WTC11 (cell line): ENCODE data around the gene ERG28. TPM values are rescaled to one million over a fixed set of nuclear protein-coding genes. Genes with fewer than 3 reads are reported as not detected.

Experiments used
- ATAC-seq: fragments of 200-7000 bp; cut with Tn5 transposase; 2 replicates; pipeline ENCODE4 v1.10.0; 2021; ENCODE audit warnings: mild to moderate bottlenecking, moderate library complexity
- CTCF ChIA-PET: fragments of 300-600 bp; sonication (Branson Sonifier 250); formaldehyde crosslinking; loops from one replicate; lab custom pipeline; 2021; ENCODE audit warnings: antibody characterized with exemption; lab: Charles Lee
- POLR2A ChIA-PET: fragments of 350-600 bp; sonication (Branson Sonifier 250); formaldehyde crosslinking; loops from one replicate; lab custom pipeline; 2021; ENCODE audit warnings: antibody characterized with exemption; lab: Charles Lee
- DNase-seq: peaks from one replicate; pipeline ENCODE4 v3.0.0; 2021; ENCODE audit warnings: low spot score
- H3K27ac Mint-ChIP-seq: 2 replicates; pipeline ENCODE4 v1.8.0; 2021; ENCODE audit warnings: mixed read lengths
- H3K27me3 Mint-ChIP-seq: 2 replicates; pipeline ENCODE4 v1.8.0; 2021; ENCODE audit warnings: low read depth, mild to moderate bottlenecking, moderate library complexity, mixed read lengths
- H3K36me3 Mint-ChIP-seq: 2 replicates; pipeline ENCODE4 v1.8.0; 2021; ENCODE audit warnings: mixed read lengths
- H3K4me1 Mint-ChIP-seq: 2 replicates; pipeline ENCODE4 v1.8.0; 2022; ENCODE audit warnings: mixed read lengths
- H3K4me3 Mint-ChIP-seq: 2 replicates; pipeline ENCODE4 v1.8.0; 2021; ENCODE audit warnings: mild to moderate bottlenecking, moderate library complexity, mixed read lengths
- H3K9me3 Mint-ChIP-seq: 2 replicates; pipeline ENCODE4 v1.8.0; 2021; ENCODE audit warnings: mixed read lengths
- CBFB ChIP-seq: sonication (generic); formaldehyde crosslinking; IDR thresholded peaks from 2 replicates; pipeline ENCODE4 v1.8.1; 2022; ENCODE audit warnings: mild to moderate bottlenecking, low read depth, missing genetic modification reagents
- CREB1 ChIP-seq: sonication (generic); formaldehyde crosslinking; IDR thresholded peaks from 2 replicates; pipeline ENCODE4 v1.8.0; 2023; ENCODE audit warnings: mild to moderate bottlenecking, missing genetic modification reagents
- E2F5 ChIP-seq: sonication (generic); formaldehyde crosslinking; IDR thresholded peaks from 2 replicates; pipeline ENCODE4 v1.8.1; 2022; ENCODE audit warnings: mild to moderate bottlenecking, moderate library complexity, missing genetic modification reagents
- ELF4 ChIP-seq: sonication (generic); formaldehyde crosslinking; IDR thresholded peaks from 2 replicates; pipeline ENCODE4 v1.8.1; 2022; ENCODE audit warnings: low read depth, mild to moderate bottlenecking, moderate library complexity, missing genetic modification reagents
- FOXK1 ChIP-seq: sonication (generic); formaldehyde crosslinking; IDR thresholded peaks from 2 replicates; pipeline ENCODE4 v1.8.0; 2022; ENCODE audit warnings: mild to moderate bottlenecking, moderate library complexity, missing genetic modification reagents
- FOXP4 ChIP-seq: sonication (generic); formaldehyde crosslinking; IDR thresholded peaks from 2 replicates; pipeline ENCODE4 v1.8.0; 2022; ENCODE audit warnings: mild to moderate bottlenecking, missing genetic modification reagents
- GABPB1 ChIP-seq: sonication (generic); formaldehyde crosslinking; IDR thresholded peaks from 2 replicates; pipeline ENCODE4 v1.8.1; 2023; ENCODE audit warnings: mild to moderate bottlenecking, missing genetic modification reagents
- IRF1 ChIP-seq: sonication (generic); formaldehyde crosslinking; IDR thresholded peaks from 2 replicates; pipeline ENCODE4 v1.8.0; 2023; ENCODE audit warnings: missing genetic modification reagents
- JUN ChIP-seq: sonication (generic); formaldehyde crosslinking; IDR thresholded peaks from 2 replicates; pipeline ENCODE4 v1.8.0; 2023; ENCODE audit warnings: mild to moderate bottlenecking, missing genetic modification reagents
- KAT7 ChIP-seq: sonication (generic); formaldehyde crosslinking; IDR thresholded peaks from 2 replicates; pipeline ENCODE4 v1.8.1; 2023; ENCODE audit warnings: missing genetic modification reagents, mild to moderate bottlenecking, borderline replicate concordance
- MXD4 ChIP-seq: fragments of 250-450 bp; sonication (Bioruptor Pico); IDR thresholded peaks from 2 replicates; pipeline ENCODE4 v1.8.0; 2021; ENCODE audit warnings: mild to moderate bottlenecking, moderate library complexity, borderline replicate concordance
- NFE2L1 ChIP-seq: sonication (generic); formaldehyde crosslinking; IDR thresholded peaks from 2 replicates; pipeline ENCODE4 v1.8.1; 2023; ENCODE audit warnings: missing genetic modification reagents
- SMAD3 ChIP-seq: sonication (generic); formaldehyde crosslinking; IDR thresholded peaks from 2 replicates; pipeline ENCODE4 v1.8.0; 2022; ENCODE audit warnings: missing genetic modification reagents, mild to moderate bottlenecking, borderline replicate concordance
- SMAD4 ChIP-seq: sonication (generic); formaldehyde crosslinking; IDR thresholded peaks from 2 replicates; pipeline ENCODE4 v1.8.0; 2022; ENCODE audit warnings: mild to moderate bottlenecking, missing genetic modification reagents
- SOX15 ChIP-seq: fragments of 250-450 bp; sonication (Bioruptor Pico); IDR thresholded peaks from 2 replicates; pipeline ENCODE4 v1.9.0; 2021; ENCODE audit warnings: mild to moderate bottlenecking
- SP1 ChIP-seq: sonication (generic); formaldehyde crosslinking; conservative IDR thresholded peaks from 2 replicates; pipeline ENCODE4 v1.8.1; 2022; ENCODE audit warnings: missing genetic modification reagents
- TCF7 ChIP-seq: sonication (generic); formaldehyde crosslinking; IDR thresholded peaks from 2 replicates; pipeline ENCODE4 v1.8.0; 2022; ENCODE audit warnings: mild to moderate bottlenecking, low read depth, missing genetic modification reagents, moderate library complexity
- USF1 ChIP-seq: sonication (generic); formaldehyde crosslinking; IDR thresholded peaks from 2 replicates; pipeline ENCODE4 v1.8.0; 2022; ENCODE audit warnings: mild to moderate bottlenecking, missing genetic modification reagents
- ZNF121 ChIP-seq: sonication (generic); formaldehyde crosslinking; IDR thresholded peaks from 2 replicates; pipeline ENCODE4 v1.8.0; 2023; ENCODE audit warnings: missing genetic modification reagents
- ZNF416 ChIP-seq: fragments of 250-450 bp; sonication (Bioruptor Pico); IDR thresholded peaks from 2 replicates; pipeline ENCODE4 v1.9.0; 2021; ENCODE audit warnings: mild to moderate bottlenecking, inconsistent platforms
- total RNA-seq: library from RNA; stranded (reverse); gene quantifications from 3 replicates; pipeline ENCODE4 v1.2.3, GENCODE V29; 2021

Gene ERG28
- total RNA-seq, 1 experiment from 2014 or later: 27.9 TPM

- POLR2A ChIA-PET: no interaction called here
- no peaks in the 10 kb centered on the region for H3K4me1 Mint-ChIP-seq
- TF ChIP-seq SMAD4 (CRISPR knock-in tag) (no peak), TCF7 (CRISPR knock-in tag) (no peak), FOXK1 (CRISPR knock-in tag) (no peak), KAT7 (no peak), ZNF121 (no peak), CREB1 (CRISPR knock-in tag) (no peak), JUN (no peak), E2F5 (CRISPR knock-in tag) (no peak), MXD4 (CRISPR knock-in tag) (no peak), FOXP4 (CRISPR knock-in tag) (no peak), SOX15 (no peak), IRF1 (no peak)
- TF ChIP-seq, all 79 proteins: peak for 0
- CTCF ChIA-PET: interaction anchor here (0.9 to 1.9 kb wide), 4 partner anchors 11 to 49 kb away, joined by 3 to 5 read pairs (median 4); partner anchors contain the start of gene FLVCR2
- H3K27ac Mint-ChIP-seq: no peak overlapping the region
- ATAC-seq: no peak
- peaks cover 6% of the 10 kb centered on the region for H3K9me3 Mint-ChIP-seq
- H3K36me3 Mint-ChIP-seq: no peaks in the 10 kb centered on the region
- H3K4me3 Mint-ChIP-seq: no peak overlapping the region
- no peaks in the 10 kb centered on the region for H3K27me3 Mint-ChIP-seq
- no peak for DNase-seq
Measured at GRCh38 chr14:75609606-75610475, 50.8 kb downstream of the ERG28 start.

GRCh38 chr14:75609116-75609515 is 51.6 kb downstream of the ERG28 start:
- Mint-ChIP-seq H3K4me3 (no peak overlapping the region), H3K4me1 (no peaks in the 10 kb centered on the region), H3K27me3 (no peaks in the 10 kb centered on the region), H3K9me3 (peaks cover 6% of the 10 kb centered on the region), H3K27ac (no peak overlapping the region), H3K36me3 (no peaks in the 10 kb centered on the region)
- TF ChIP-seq ZNF416 (CRISPR knock-in tag) (no peak), USF1 (CRISPR knock-in tag) (no peak), GABPB1 (no peak), SP1 (CRISPR knock-in tag) (no peak), SMAD3 (no peak), NFE2L1 (CRISPR knock-in tag) (no peak), JUN (no peak), CBFB (no peak), ELF4 (CRISPR knock-in tag) (no peak)
- ChIA-PET CTCF (interaction anchor here (1.1 to 1.9 kb wide), 4 partner anchors 10 to 448 kb away, joined by 3 to 5 read pairs (median 3); partner anchors contain the start of gene FLVCR2), POLR2A (no interaction called here)
- ATAC-seq: no peak
- no peak for DNase-seq
